Measurements from ENCODE around the gene PGBD5.

- TF ChIP-seq CTCF (conservative IDR thresholded peaks at IDR 0.05 in 1 of 2, IDR thresholded peaks at IDR 0.05 in 1 of 2; ENCODE audit: low read depth in 1 of 2, low read length in 2 of 2) (no peak), EZH2 (IDR thresholded peaks at IDR 0.05; ENCODE audit: low read length, missing control alignments) (no peak)
These were observed 57.8 kb downstream of the PGBD5 start for GRCh38 chr1:230368363-230368762.

Data from fibroblast of lung (primary cell).